A549 (cell line): ENCODE results near the gene ITGA2.

Experiments
- CEBPB ChIP-seq, 2 experiments: fragments of >200 bp in 1 of 2; sonication (Bioruptor Twin) in 1 of 2; formaldehyde crosslinking in 1 of 2; IDR thresholded peaks; 2 replicates each; pipeline ENCODE4 v1.6.1; 2012 to 2016
- CHD4 ChIP-seq: fragments of 200-600 bp; sonication (generic); IDR thresholded peaks from 2 replicates; pipeline ENCODE4 v1.6.1; 2016; ENCODE audit warnings: antibody characterized with exemption, mild to moderate bottlenecking, borderline replicate concordance
- CTCF ChIP-seq: fragments of >200 bp; sonication (Bioruptor Twin); formaldehyde crosslinking; IDR thresholded peaks from 3 replicates; pipeline ENCODE4 v1.5.1; 2016
- E2F6 ChIP-seq: IDR thresholded peaks from 2 replicates; pipeline ENCODE4 v1.6.1; 2012; ENCODE audit warnings: low read depth, borderline replicate concordance
- GATA3 ChIP-seq: IDR thresholded peaks from 2 replicates; pipeline ENCODE4 v1.6.1; 2012; ENCODE audit warnings: borderline replicate concordance
- KDM1A ChIP-seq: fragments of 200-600 bp; sonication (generic); IDR thresholded peaks from 2 replicates; pipeline ENCODE4 v1.6.1; 2016; ENCODE audit warnings: low read depth, mild to moderate bottlenecking
- NR3C1 ChIP-seq: fragments of >200 bp; sonication (Bioruptor Twin); formaldehyde crosslinking; IDR thresholded peaks from 3 replicates; pipeline ENCODE4 v1.6.1; 2017
- PBX3 ChIP-seq: IDR thresholded peaks from 2 replicates; pipeline ENCODE4 v1.6.1; 2012
- POLR2A ChIP-seq: IDR thresholded peaks from 2 replicates; pipeline ENCODE4 v1.6.1; 2012; ENCODE audit warnings: mild to moderate bottlenecking, low read length

DNA sequence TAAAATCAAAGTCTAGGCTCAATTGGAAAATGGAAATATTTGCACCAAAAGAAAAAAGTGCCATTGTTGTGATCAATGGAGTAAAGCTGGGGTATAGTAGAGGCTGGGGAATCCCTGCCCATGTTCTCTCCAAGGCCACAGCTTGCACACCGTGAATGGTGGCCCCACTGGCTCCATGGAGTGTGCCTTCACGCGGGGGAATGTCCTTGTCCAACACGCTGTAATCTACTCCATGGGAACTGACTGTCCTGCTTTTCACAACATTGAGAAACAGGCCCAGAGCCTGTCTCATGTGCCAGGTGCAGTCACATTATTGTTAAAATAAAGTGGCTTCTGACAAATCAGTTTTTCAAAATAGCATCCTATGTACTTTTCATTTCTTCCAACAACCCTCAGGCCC, 33.1 kb upstream of the ITGA2 start:
- TF ChIP-seq GATA3, result no peak
- TF ChIP-seq CTCF, result no peak
- no peak for TF ChIP-seq PBX3
- no peak for TF ChIP-seq E2F6
- TF ChIP-seq CHD4, result no peak
- TF ChIP-seq NR3C1, result no peak
- no peak for TF ChIP-seq KDM1A
- TF ChIP-seq CEBPB (IDR thresholded peaks at IDR 0.05), result no peak
- TF ChIP-seq POLR2A, result no peak
